ENCODE measurements around the gene GRM3. TPM values are rescaled to one million over a fixed set of nuclear protein-coding genes. Genes with fewer than 3 reads are reported as not detected.

Gene GRM3
- total and polyA plus RNA-seq, 2 of the 8 experiments (the other 6 are each of a cell fraction or from before 2014, with no cell fraction given) = 3.1 to 4.2 TPM

- no peak for FAIRE-seq
- no peak overlapping the region for H2AK5ac ChIP-seq (ENCODE audit: low read depth, low read length)
- no peak overlapping the region for H3K4me3 ChIP-seq (ENCODE audit: extremely low read depth in 1 of 4, insufficient read depth in 2 of 4, low read depth in 3 of 4, low read length in 4 of 4)
- H3K23ac ChIP-seq (ENCODE audit: insufficient read length) = no peak overlapping the region
- H3K14ac ChIP-seq (ENCODE audit: insufficient read length) = no peak overlapping the region
- no peak overlapping the region for H4K91ac ChIP-seq (replicated peaks; ENCODE audit: insufficient read length, low read length)
- no peaks in the 10 kb centered on the region for H3K79me1 ChIP-seq (ENCODE audit: low read depth, low read length)
- H4K5ac ChIP-seq (ENCODE audit: insufficient read length, low read depth, low read length) = no peak overlapping the region
- no peak overlapping the region for H3K4ac ChIP-seq (replicated peaks; ENCODE audit: insufficient read length, low read depth, low read length)
- no peak overlapping the region for H3K18ac ChIP-seq (ENCODE audit: extremely low read depth, low read length)
- no peak overlapping the region for H2BK20ac ChIP-seq (ENCODE audit: low read length)
- no peak overlapping the region for H3K4me2 ChIP-seq (ENCODE audit: insufficient read depth in 1 of 2, low read depth in 2 of 2, low read length in 2 of 2)
- H2AFZ ChIP-seq (ENCODE audit: low read length) = no peak overlapping the region
- no peaks in the 10 kb centered on the region; the same call in 1 of the 2 replicates for H3K23me2 ChIP-seq (ENCODE audit: low read depth, low read length)
- H3K79me2 ChIP-seq (ENCODE audit: control insufficient read depth in 1 of 2, insufficient read depth in 2 of 2, low read length in 2 of 2) = no peaks in the 10 kb centered on the region
- H3K27ac ChIP-seq (ENCODE audit: low read depth, low read length) = no peak overlapping the region
- POLR2A ChIA-PET (ENCODE audit: partially characterized antibody) = no interaction called here
- no peak overlapping the region for H4K8ac ChIP-seq (ENCODE audit: extremely low read depth, insufficient read depth, low read length)
- H3K27me3 ChIP-seq (replicated peaks in 1 of 4; ENCODE audit: control insufficient read depth in 3 of 4, extremely low read depth in 1 of 4, insufficient read depth in 3 of 4, low read length in 3 of 4) = no peaks in the 10 kb centered on the region
- no peak overlapping the region for H3K56ac ChIP-seq (replicated peaks; ENCODE audit: insufficient read length, low read depth, low read length)
- no peak overlapping the region for H2BK5ac ChIP-seq (ENCODE audit: low read depth, low read length)
- no peaks in the 10 kb centered on the region for H3K4me1 ChIP-seq (replicated peaks in 1 of 4; ENCODE audit: control insufficient read depth in 3 of 4, insufficient read depth in 4 of 4, low read length in 3 of 4)
- H3K9me3 ChIP-seq (ENCODE audit: insufficient read depth in 2 of 2, low read depth in 1 of 2, low read length in 1 of 2) = no peaks in the 10 kb centered on the region
- CTCF ChIA-PET (ENCODE audit: partially characterized antibody) = interaction anchor here (1.0 to 1.4 kb wide), 3 partner anchors 9 to 303 kb away, joined by 3 to 5 read pairs (median 4); no protein-coding TSS in a partner anchor
- H2BK12ac ChIP-seq (ENCODE audit: low read depth, low read length) = no peak overlapping the region
- H2BK120ac ChIP-seq (replicated peaks; ENCODE audit: low read depth, low read length) = no peak overlapping the region
- no peak overlapping the region for H2BK15ac ChIP-seq (ENCODE audit: low read length)
- H3K9ac ChIP-seq (replicated peaks in 1 of 4; ENCODE audit: extremely low read depth in 1 of 4, low read depth in 3 of 4, low read length in 3 of 4) = no peak overlapping the region
- no peak for DNase-seq (ENCODE audit: low read depth in 1 of 2, low spot score in 2 of 2)
- H4K20me1 ChIP-seq (replicated peaks in 1 of 2; ENCODE audit: control insufficient read depth in 1 of 2, insufficient read depth in 2 of 2, low read length in 2 of 2) = no peaks in the 10 kb centered on the region
- peaks cover 0 to 24% (median 8%) of the 10 kb centered on the region in 4 experiments; a peak in 4 of 8 replicates for H3K36me3 ChIP-seq (ENCODE audit: control insufficient read depth in 2 of 4, insufficient read depth in 4 of 4, low read length in 3 of 4)
- TF ChIP-seq CHD1 (IDR thresholded peaks at IDR 0.05; ENCODE audit: low read depth, low read length) (no peak), YY1 (IDR thresholded peaks at IDR 0.05; ENCODE audit: low read depth, low read length) (no peak), CBX5 (IDR thresholded peaks at IDR 0.05; ENCODE audit: low read depth, low read length) (no peak), EZH2 (IDR thresholded peaks at IDR 0.05; ENCODE audit: low read depth, low read length, severe bottlenecking) (no peak), NANOG (IDR thresholded peaks at IDR 0.05; ENCODE audit: insufficient read depth, low read depth, low read length, poor library complexity, severe bottlenecking) (no peak), GTF2F1 (IDR thresholded peaks at IDR 0.05; ENCODE audit: borderline replicate concordance, low read depth, low read length) (no peak), SUZ12 (IDR thresholded peaks at IDR 0.05; ENCODE audit: low read length) (no peak), POLR2AphosphoS5 (IDR thresholded peaks at IDR 0.05; ENCODE audit: low read depth, low read length) (no peak), MAFK (IDR thresholded peaks at IDR 0.05; ENCODE audit: low read depth, low read length) (no peak), RAD21 (IDR thresholded peaks at IDR 0.05 in 1 of 2, conservative IDR thresholded peaks at IDR 0.05 in 1 of 2; ENCODE audit: low read depth in 2 of 2, low read length in 2 of 2) (no peak), NRF1 (IDR thresholded peaks at IDR 0.05; ENCODE audit: low read depth, low read length) (no peak)
Measured at GRCh38 chr7:86900886-86901285, 257.2 kb downstream of the GRM3 start.

Measured in H1 (cell line).